Measurements from ENCODE around the gene PARN. TPM values are rescaled to one million over a fixed set of nuclear protein-coding genes. Genes with fewer than 3 reads are reported as not detected.
A peak's percentile ranks its signal among the peaks of the same experiment; 100 is the strongest.

The PARN gene
- polyA plus RNA-seq, 3 donors = 18.4 to 24.4 (median 19.1) TPM

DNA sequence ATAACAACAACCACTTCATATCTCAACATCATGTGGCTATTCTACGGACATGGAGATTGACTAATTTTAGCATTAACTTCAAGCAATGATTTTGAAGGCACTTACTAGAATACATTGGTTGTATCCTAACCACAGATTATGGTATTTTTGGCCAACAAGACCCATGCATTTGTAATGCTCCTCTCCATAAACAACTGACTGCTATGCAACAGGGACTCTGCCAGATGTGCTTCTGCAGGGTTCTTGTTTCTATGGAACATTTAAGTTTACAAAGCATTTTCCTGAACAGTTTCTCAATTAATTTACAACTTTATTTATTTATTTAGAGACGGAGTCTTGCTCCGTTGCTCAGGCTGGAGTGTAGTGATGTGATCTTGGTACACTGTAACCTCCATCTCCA, 178.0 kb downstream of the PARN start:
- H3K4me2 ChIP-seq (replicated peaks; ENCODE audit: extremely low read depth, low read length, poor library complexity, severe bottlenecking) = no peak overlapping the region
- no peaks in the 10 kb centered on the region for H4K20me1 ChIP-seq (ENCODE audit: insufficient read depth, low read length)
- no peak overlapping the region for H3K9ac ChIP-seq (ENCODE audit: insufficient read depth, low read length, poor library complexity, severe bottlenecking)
- no peak overlapping the region for H3K27ac ChIP-seq (ENCODE audit: low read depth in 1 of 2, low read length in 2 of 2)
- intact Hi-C loops (cut with micrococcal nuclease) = no loop called here
- H3K9me3 Mint-ChIP-seq = no peaks in the 10 kb centered on the region
- H3K9me3 ChIP-seq (replicated peaks in 1 of 2; ENCODE audit: control insufficient read depth in 1 of 2, insufficient read depth in 1 of 2, low read length in 2 of 2) = no peaks in the 10 kb centered on the region
- H3K27me3 ChIP-seq (ENCODE audit: control insufficient read depth in 2 of 2, insufficient read depth in 2 of 2, low read length in 2 of 2) = no peaks in the 10 kb centered on the region
- no peak overlapping the region for H2AFZ ChIP-seq (ENCODE audit: insufficient read depth, low read depth, low read length, poor library complexity, severe bottlenecking)
- no peak for DNase-seq
- 100% methylated on average over 1 of the region's 3 CpGs for whole genome bisulfite sequencing (ENCODE audit: insufficient coverage)
- H3K27ac Mint-ChIP-seq = no peak overlapping the region
- peaks cover 3 to 12% of the 10 kb centered on the region in 2 donors for H3K4me1 ChIP-seq (ENCODE audit: control insufficient read depth in 1 of 2, insufficient read depth in 2 of 2, low read length in 2 of 2)
- H3K36me3 Mint-ChIP-seq = peaks cover 5 to 8% of the 10 kb centered on the region in 2 donors
- TF ChIP-seq, protein P1, sequence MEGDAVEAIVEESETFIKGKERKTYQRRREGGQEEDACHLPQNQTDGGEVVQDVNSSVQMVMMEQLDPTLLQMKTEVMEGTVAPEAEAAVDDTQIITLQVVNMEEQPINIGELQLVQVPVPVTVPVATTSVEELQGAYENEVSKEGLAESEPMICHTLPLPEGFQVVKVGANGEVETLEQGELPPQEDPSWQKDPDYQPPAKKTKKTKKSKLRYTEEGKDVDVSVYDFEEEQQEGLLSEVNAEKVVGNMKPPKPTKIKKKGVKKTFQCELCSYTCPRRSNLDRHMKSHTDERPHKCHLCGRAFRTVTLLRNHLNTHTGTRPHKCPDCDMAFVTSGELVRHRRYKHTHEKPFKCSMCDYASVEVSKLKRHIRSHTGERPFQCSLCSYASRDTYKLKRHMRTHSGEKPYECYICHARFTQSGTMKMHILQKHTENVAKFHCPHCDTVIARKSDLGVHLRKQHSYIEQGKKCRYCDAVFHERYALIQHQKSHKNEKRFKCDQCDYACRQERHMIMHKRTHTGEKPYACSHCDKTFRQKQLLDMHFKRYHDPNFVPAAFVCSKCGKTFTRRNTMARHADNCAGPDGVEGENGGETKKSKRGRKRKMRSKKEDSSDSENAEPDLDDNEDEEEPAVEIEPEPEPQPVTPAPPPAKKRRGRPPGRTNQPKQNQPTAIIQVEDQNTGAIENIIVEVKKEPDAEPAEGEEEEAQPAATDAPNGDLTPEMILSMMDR (IDR thresholded peaks at IDR 0.05) = no peak
- peaks cover 12% of the 10 kb centered on the region for H3K4me1 Mint-ChIP-seq
- H3K27me3 Mint-ChIP-seq (ENCODE audit: low read depth in 3 of 3) = no peaks in the 10 kb centered on the region
- H3K79me2 ChIP-seq (ENCODE audit: insufficient read depth, low read length) = no peaks in the 10 kb centered on the region
- no peak overlapping the region for H3K4me3 Mint-ChIP-seq
- peaks cover 0 to 10% of the 10 kb centered on the region in 2 donors for H3K36me3 ChIP-seq (replicated peaks in 1 of 2; ENCODE audit: control insufficient read depth in 1 of 2, insufficient read depth in 2 of 2, low read length in 2 of 2)
- H3K4me3 ChIP-seq (replicated peaks in 1 of 3; ENCODE audit: low read depth in 2 of 3, low read length in 3 of 3) = no peak overlapping the region

DNA sequence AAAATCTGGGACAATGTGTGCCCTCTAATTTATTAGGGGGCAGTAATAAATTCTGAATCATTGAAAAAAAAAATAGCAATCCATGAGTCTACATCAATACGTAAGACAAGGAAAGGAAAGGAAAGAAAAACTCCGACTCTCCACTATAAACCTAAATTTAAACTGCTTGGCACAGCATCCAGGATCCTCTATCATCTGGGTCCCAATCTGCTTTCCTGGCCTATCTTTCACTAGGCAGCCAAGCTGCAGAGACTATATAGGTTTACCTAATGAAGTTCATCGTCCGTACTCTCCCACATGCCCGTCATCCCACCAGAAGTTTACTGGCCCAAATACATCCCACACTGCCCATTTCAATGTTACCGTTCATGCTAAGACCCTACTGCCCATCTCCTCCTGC, 179.2 kb downstream of the PARN start:
- 94% methylated on average over 5 of the region's 6 CpGs for WGBS (ENCODE audit: insufficient coverage)
- intact Hi-C loops (cut with micrococcal nuclease) = no loop called here
- Histone ChIP-seq H3K27ac (ENCODE audit: low read depth in 1 of 2, low read length in 2 of 2) (no peak overlapping the region), H3K79me2 (ENCODE audit: insufficient read depth, low read length) (no peaks in the 10 kb centered on the region), H3K4me3 (replicated peaks in 1 of 3; ENCODE audit: low read depth in 2 of 3, low read length in 3 of 3) (no peak overlapping the region), H4K20me1 (ENCODE audit: insufficient read depth, low read length) (no peaks in the 10 kb centered on the region), H2AFZ (ENCODE audit: insufficient read depth, low read depth, low read length, poor library complexity, severe bottlenecking) (no peak overlapping the region), H3K9ac (ENCODE audit: insufficient read depth, low read length, poor library complexity, severe bottlenecking) (no peak overlapping the region), H3K9me3 (replicated peaks in 1 of 2; ENCODE audit: control insufficient read depth in 1 of 2, insufficient read depth in 1 of 2, low read length in 2 of 2) (no peaks in the 10 kb centered on the region), H3K4me2 (replicated peaks; ENCODE audit: extremely low read depth, low read length, poor library complexity, severe bottlenecking) (no peak overlapping the region), H3K4me1 (ENCODE audit: control insufficient read depth in 1 of 2, insufficient read depth in 2 of 2, low read length in 2 of 2) (peaks cover 3 to 12% of the 10 kb centered on the region in 2 donors), H3K27me3 (ENCODE audit: control insufficient read depth in 2 of 2, insufficient read depth in 2 of 2, low read length in 2 of 2) (no peaks in the 10 kb centered on the region), H3K36me3 (replicated peaks in 1 of 2; ENCODE audit: control insufficient read depth in 1 of 2, insufficient read depth in 2 of 2, low read length in 2 of 2) (peaks cover 6 to 11% of the 10 kb centered on the region in 2 donors)
- Mint-ChIP-seq H3K9me3 (no peaks in the 10 kb centered on the region), H3K27me3 (ENCODE audit: low read depth in 3 of 3) (no peaks in the 10 kb centered on the region), H3K36me3 (peaks cover 9 to 14% of the 10 kb centered on the region in 2 donors), H3K4me1 (peaks cover 12% of the 10 kb centered on the region), H3K4me3 (no peak overlapping the region), H3K27ac (peak overlapping the region in 1 of 7 donors; percentile 61)
- TF ChIP-seq, protein P1 (IDR thresholded peaks at IDR 0.05) = no peak
- DNase-seq = no peak

Measured in CD14-positive monocyte (primary cell).